ENCODE results near the gene RAB6A.

RAB6A gene

GRCh38 chr11:73759610-73760134 lies 1.2 kb downstream of the RAB6A start:
- peaks cover 4% of the 10 kb centered on the region for H3K36me3 Mint-ChIP-seq (ENCODE audit: low read depth)
- peak overlapping the region; percentile 97 to 99 (median 97) for H3K4me3 Mint-ChIP-seq
- no peaks in the 10 kb centered on the region for H3K9me3 Mint-ChIP-seq
- H3K4me1 Mint-ChIP-seq: peaks cover 28% of the 10 kb centered on the region
- H3K27me3 Mint-ChIP-seq (ENCODE audit: low read depth): no peaks in the 10 kb centered on the region
- peak overlapping the region; percentile 95 to 99 (median 99) for H3K27ac Mint-ChIP-seq
- peak; percentile 17 to 32 (median 26) for TF ChIP-seq CTCF (IDR thresholded peaks at IDR 0.05; ENCODE audit: unreplicated experiment in 3 of 3)

DNA sequence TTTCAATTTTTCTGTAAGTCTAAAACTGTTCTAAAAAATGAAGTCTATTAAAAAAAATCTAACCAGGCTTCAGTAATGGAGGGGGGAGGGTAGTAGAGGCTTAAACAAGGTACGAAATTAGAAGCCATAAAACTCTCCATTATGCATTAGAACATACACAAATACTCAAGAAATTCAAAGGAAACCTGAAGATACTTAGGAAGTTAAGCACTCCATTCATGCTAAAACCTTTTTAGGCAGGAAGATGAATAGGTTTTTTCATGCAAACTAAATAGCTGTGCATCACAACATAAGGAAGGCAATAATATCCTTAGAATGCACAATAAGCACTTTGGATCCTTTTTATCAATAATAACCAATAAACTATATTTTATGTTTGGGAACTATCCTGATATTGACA lies 2.4 kb downstream of the RAB6A start:
- Mint-ChIP-seq H3K9me3 (no peaks in the 10 kb centered on the region), H3K4me1 (peaks cover 27% of the 10 kb centered on the region), H3K27me3 (ENCODE audit: low read depth) (no peaks in the 10 kb centered on the region), H3K4me3 (peak overlapping the region; percentile 97 to 99 (median 97)), H3K36me3 (ENCODE audit: low read depth) (peaks cover 8% of the 10 kb centered on the region), H3K27ac (peak overlapping the region; percentile 95 to 99 (median 99))
- TF ChIP-seq CTCF (IDR thresholded peaks at IDR 0.05; ENCODE audit: unreplicated experiment in 3 of 3): no peak

GRCh38 chr11:73757598-73757997 lies 3.3 kb downstream of the RAB6A start:
- Mint-ChIP-seq H3K9me3 (no peaks in the 10 kb centered on the region), H3K4me3 (peak overlapping the region; percentile 97 to 99 (median 97)), H3K27ac (peak overlapping the region in 1 of 3 experiments; percentile 95), H3K27me3 (ENCODE audit: low read depth) (no peaks in the 10 kb centered on the region), H3K36me3 (ENCODE audit: low read depth) (peaks cover 8% of the 10 kb centered on the region), H3K4me1 (peaks cover 27% of the 10 kb centered on the region)
- no peak for TF ChIP-seq CTCF (IDR thresholded peaks at IDR 0.05; ENCODE audit: unreplicated experiment in 3 of 3)

GRCh38 chr11:73755670-73756069 lies 5.2 kb downstream of the RAB6A start:
- no peaks in the 10 kb centered on the region for H3K27me3 Mint-ChIP-seq (ENCODE audit: low read depth)
- peaks cover 34% of the 10 kb centered on the region for H3K4me1 Mint-ChIP-seq
- no peaks in the 10 kb centered on the region for H3K9me3 Mint-ChIP-seq
- H3K27ac Mint-ChIP-seq: no peak overlapping the region
- H3K4me3 Mint-ChIP-seq: no peak overlapping the region
- no peak for TF ChIP-seq CTCF (IDR thresholded peaks at IDR 0.05; ENCODE audit: unreplicated experiment in 3 of 3)
- H3K36me3 Mint-ChIP-seq (ENCODE audit: low read depth): peaks cover 16% of the 10 kb centered on the region

- no peaks in the 10 kb centered on the region for H3K9me3 Mint-ChIP-seq
- peaks cover 27% of the 10 kb centered on the region for H3K4me1 Mint-ChIP-seq
Observed at GRCh38 chr11:73753938-73754337, 6.9 kb downstream of the RAB6A start.

More at GRCh38 chr11:73753938-73754337, 6.9 kb downstream of the RAB6A start:
- Mint-ChIP-seq H3K27ac (no peak overlapping the region), H3K27me3 (ENCODE audit: low read depth) (no peaks in the 10 kb centered on the region), H3K4me3 (no peak overlapping the region), H3K36me3 (ENCODE audit: low read depth) (peaks cover 16% of the 10 kb centered on the region)
- TF ChIP-seq CTCF (IDR thresholded peaks at IDR 0.05; ENCODE audit: unreplicated experiment in 3 of 3): no peak
